ENCODE data around the gene RAB28.

The RAB28 gene

GRCh38 chr4:13522282-13523104 is 38.4 kb upstream of the RAB28 start:
- DNase-seq (ENCODE audit: low read depth), result no peak
- H3K4me3 ChIP-seq (ENCODE audit: control insufficient read depth, low read depth, low read length), result no peak overlapping the region; the same call in none of the 2 replicates
- no peak for TF ChIP-seq CTCF (IDR thresholded peaks at IDR 0.05; ENCODE audit: control insufficient read depth, insufficient read depth, low read depth, low read length, missing control alignments)

GRCh38 chr4:13521047-13521446 is 36.9 kb upstream of the RAB28 start:
- TF ChIP-seq CTCF (IDR thresholded peaks at IDR 0.05; ENCODE audit: control insufficient read depth, insufficient read depth, low read depth, low read length, missing control alignments), result no peak
- DNase-seq (ENCODE audit: low read depth), result no peak
- H3K4me3 ChIP-seq (ENCODE audit: control insufficient read depth, low read depth, low read length), result no peak overlapping the region

- DNase-seq (ENCODE audit: low read depth), result no peak
Observed at GRCh38 chr4:13516315-13516860, 32.2 kb upstream of the RAB28 start.

GRCh38 chr4:13515268-13515667 is 31.1 kb upstream of the RAB28 start:
- TF ChIP-seq CTCF (IDR thresholded peaks at IDR 0.05; ENCODE audit: control insufficient read depth, insufficient read depth, low read depth, low read length, missing control alignments), result no peak
- H3K4me3 ChIP-seq (ENCODE audit: control insufficient read depth, low read depth, low read length), result no peak overlapping the region
- no peak for DNase-seq (ENCODE audit: low read depth)

More at GRCh38 chr4:13516315-13516860, 32.2 kb upstream of the RAB28 start:
- H3K4me3 ChIP-seq (ENCODE audit: control insufficient read depth, low read depth, low read length), result no peak overlapping the region
- TF ChIP-seq CTCF (IDR thresholded peaks at IDR 0.05; ENCODE audit: control insufficient read depth, insufficient read depth, low read depth, low read length, missing control alignments), result no peak

GRCh38 chr4:13514722-13515121 is 30.6 kb upstream of the RAB28 start:
- DNase-seq (ENCODE audit: low read depth), result no peak
- H3K4me3 ChIP-seq (ENCODE audit: control insufficient read depth, low read depth, low read length), result no peak overlapping the region
- TF ChIP-seq CTCF (IDR thresholded peaks at IDR 0.05; ENCODE audit: control insufficient read depth, insufficient read depth, low read depth, low read length, missing control alignments), result no peak

- no peak overlapping the region for H3K4me3 ChIP-seq (ENCODE audit: control insufficient read depth, low read depth, low read length)
- TF ChIP-seq CTCF (IDR thresholded peaks at IDR 0.05; ENCODE audit: control insufficient read depth, insufficient read depth, low read depth, low read length, missing control alignments), result no peak
- DNase-seq (ENCODE audit: low read depth), result no peak
Observed at GRCh38 chr4:13511101-13511500, 27.0 kb upstream of the RAB28 start.
